T-helper 17 cell (primary cell): ENCODE measurements around the gene PLEKHH3. TPM values are rescaled to one million over a fixed set of nuclear protein-coding genes. Genes with fewer than 3 reads are reported as not detected.
"Not testable (repeated sequence)": the region's sequence is repeated elsewhere in the genome, so short reads cannot be mapped to it uniquely, and the experiment has no call there.

Experiments
- ATAC-seq: fragments of 150-1000 bp; cut with Tn5 transposase; 2 replicates; pipeline ENCODE4 v1.10.0; 2021; ENCODE audit warnings: mild to moderate bottlenecking, moderate library complexity
- DNase-seq, 3 donors: peaks; one replicate each; pipeline versions ENCODE4 v3.0.0 to v3.0.0-alpha.2; 2020 to 2021
- H3K9me3 ChIP-seq: one replicate; pipeline ENCODE4 v1.7.0; 2013; ENCODE audit warnings: low read length, mild to moderate bottlenecking; ENCODE audit not compliant: control insufficient read depth, poor library complexity, severe bottlenecking
- H3K27ac Mint-ChIP-seq: one replicate; pipeline ENCODE4 v1.8.0; 2022; ENCODE audit warnings: mild to moderate bottlenecking, moderate library complexity, mixed read lengths
- H3K27me3 Mint-ChIP-seq: one replicate; pipeline ENCODE4 v1.8.0; 2022; ENCODE audit warnings: mixed read lengths
- H3K36me3 Mint-ChIP-seq: one replicate; pipeline ENCODE4 v1.8.0; 2022; ENCODE audit warnings: low read depth, mixed read lengths
- H3K4me1 Mint-ChIP-seq: one replicate; pipeline ENCODE4 v1.8.0; 2022; ENCODE audit warnings: mild to moderate bottlenecking, mixed read lengths
- H3K4me3 Mint-ChIP-seq: one replicate; pipeline ENCODE4 v1.8.0; 2022; ENCODE audit warnings: mild to moderate bottlenecking, moderate library complexity, mixed read lengths
- total RNA-seq, 4 donors: library from RNA in 2 of 4; stranded (reverse) in 2 of 4; gene quantifications; one replicate each; pipeline ENCODE4 v1.2.3 and lab custom pipeline; 2022 to 2026

Gene PLEKHH3
- total RNA-seq, 2 donors from 2014 or later = 0.78 to 0.85 TPM

DNA sequence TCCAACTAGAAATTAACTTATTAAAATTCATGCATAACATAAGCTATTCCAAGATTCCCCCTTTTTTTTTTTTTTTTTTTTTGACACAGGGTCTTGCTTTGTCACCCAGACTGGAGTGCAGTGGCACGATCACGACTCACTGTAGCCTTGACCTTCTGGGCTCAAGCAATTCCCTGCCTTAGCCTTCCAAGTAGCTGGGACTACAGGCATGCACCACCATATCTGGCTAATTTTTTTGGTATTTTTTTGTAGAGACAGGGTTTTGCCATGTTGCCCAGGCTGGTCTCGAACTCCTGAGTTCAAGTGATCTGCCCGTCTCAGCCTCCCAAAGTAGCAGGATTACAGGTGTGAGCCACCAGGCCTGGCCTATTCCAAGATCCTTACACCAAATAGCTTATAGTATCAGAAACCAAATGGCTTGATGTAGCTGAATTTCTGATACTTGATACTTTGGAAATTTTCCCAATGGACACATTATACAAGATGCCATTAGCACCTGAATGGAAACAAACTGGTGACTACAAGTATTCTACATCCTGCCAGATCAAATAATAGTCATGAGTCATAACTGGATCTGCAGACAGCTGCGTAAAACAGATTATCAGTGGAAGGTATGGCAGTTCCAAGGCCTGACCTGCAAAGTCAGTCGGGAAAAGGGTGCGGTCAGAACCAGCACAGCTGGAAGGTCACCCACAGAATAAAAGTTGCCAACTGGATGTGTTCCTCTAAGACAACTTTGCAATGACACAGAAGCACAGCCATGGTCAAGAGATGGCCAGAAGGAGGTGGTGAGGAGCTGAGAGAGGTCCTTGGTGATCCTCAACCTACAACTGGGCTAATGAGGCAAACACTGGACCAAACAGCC, 52.8 kb downstream of the PLEKHH3 start:
- H3K9me3 ChIP-seq = no peaks in the 10 kb centered on the region
- H3K27ac Mint-ChIP-seq = no peak overlapping the region
- no peak for DNase-seq
- H3K27me3 Mint-ChIP-seq = no peaks in the 10 kb centered on the region
- H3K4me1 Mint-ChIP-seq = peaks cover 2% of the 10 kb centered on the region
- H3K4me3 Mint-ChIP-seq = no peak overlapping the region
- no peak for ATAC-seq
- H3K36me3 Mint-ChIP-seq = peaks cover 2% of the 10 kb centered on the region

DNA sequence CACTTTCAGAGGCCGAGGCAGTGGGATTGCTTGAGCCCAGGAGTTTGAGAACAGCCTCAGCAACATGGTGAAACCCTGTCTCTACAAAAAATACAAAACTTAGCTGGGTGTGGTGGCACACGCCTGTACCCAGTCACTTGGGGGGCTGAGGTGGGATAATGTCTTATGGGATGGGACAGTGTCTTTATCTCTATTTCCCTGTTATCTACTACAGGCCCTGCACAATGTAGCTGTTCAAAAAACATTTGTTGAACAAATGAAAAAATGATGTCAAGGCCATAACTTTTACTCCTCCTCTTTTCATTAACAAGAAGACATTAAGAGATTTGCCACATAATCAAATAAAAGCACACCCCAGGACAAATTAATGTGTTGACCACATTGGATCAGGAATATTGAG, 53.5 kb downstream of the PLEKHH3 start:
- no peaks in the 10 kb centered on the region for H3K27me3 Mint-ChIP-seq
- no peak for ATAC-seq

DNA sequence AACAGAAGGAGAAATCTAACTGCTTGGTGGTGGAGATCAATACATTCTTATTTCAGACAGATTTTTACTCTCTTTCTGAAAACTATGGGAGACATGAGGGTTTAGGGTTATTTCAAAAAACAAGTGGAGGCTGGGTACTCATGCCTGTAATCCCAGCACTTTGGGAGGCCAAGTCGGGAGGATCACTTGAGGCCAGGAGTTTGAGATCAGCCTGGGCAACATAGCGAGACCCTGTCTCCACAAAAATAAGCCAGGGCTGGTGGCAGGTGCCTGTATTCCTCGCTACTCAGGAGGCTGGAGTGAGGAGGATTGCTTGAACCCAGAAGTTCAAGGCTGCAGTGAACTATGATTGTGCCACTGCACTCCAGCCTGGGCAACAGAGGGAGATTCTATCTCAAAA, 54.8 kb downstream of the PLEKHH3 start:
- not testable (repeated sequence) for ATAC-seq

More for the DNA sequence above, 53.5 kb downstream of the PLEKHH3 start:
- Mint-ChIP-seq H3K4me1 (peaks cover 8% of the 10 kb centered on the region), H3K4me3 (no peak overlapping the region), H3K27ac (no peak overlapping the region), H3K36me3 (peaks cover 2% of the 10 kb centered on the region)
- H3K9me3 ChIP-seq = no peaks in the 10 kb centered on the region
- no peak for DNase-seq

DNA sequence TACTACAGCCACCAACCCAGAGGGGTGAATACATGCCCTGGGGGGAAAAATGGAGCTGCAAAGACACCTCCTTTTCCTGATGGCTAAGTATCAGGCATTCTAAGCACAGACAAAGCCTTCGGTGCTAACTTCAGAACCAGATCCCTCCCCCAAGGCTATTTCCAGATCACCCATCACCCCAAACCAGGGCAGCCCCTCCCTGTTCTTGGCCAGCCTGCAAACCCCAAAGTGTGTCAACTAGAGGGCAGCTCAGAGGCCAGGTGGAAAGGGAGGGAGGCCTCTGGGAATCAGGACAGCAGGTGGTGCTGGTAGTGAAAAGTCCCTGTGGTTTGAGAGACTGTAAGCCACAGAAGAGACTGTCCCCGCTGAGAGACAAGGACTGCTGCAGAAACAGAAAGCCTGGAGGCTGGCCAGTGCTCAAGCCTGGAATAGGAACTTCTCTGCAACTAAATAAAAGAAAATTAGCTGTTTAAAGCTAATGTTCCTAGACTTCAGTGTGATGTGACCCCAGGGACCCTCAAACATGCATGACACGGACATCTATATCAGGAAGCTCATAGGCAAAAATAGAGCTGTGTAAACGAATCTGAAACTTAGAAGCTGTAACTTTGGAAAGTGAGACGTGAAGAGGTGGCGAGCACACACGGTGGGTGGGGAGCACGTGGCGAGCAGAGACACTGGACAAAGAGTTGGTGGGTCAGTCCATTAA, 58.2 kb downstream of the PLEKHH3 start:
- Mint-ChIP-seq H3K36me3 (no peaks in the 10 kb centered on the region), H3K4me3 (peak overlapping the region; percentile 31), H3K4me1 (peaks cover 8% of the 10 kb centered on the region), H3K27me3 (no peaks in the 10 kb centered on the region), H3K27ac (no peak overlapping the region)
- ATAC-seq (peak; percentile 55), DNase-seq (no peak)
- no peaks in the 10 kb centered on the region for H3K9me3 ChIP-seq

More for the DNA sequence above, 54.8 kb downstream of the PLEKHH3 start:
- H3K4me1 Mint-ChIP-seq, H3K9me3 ChIP-seq, H3K27ac Mint-ChIP-seq, H3K36me3 Mint-ChIP-seq, DNase-seq, H3K27me3 Mint-ChIP-seq, H3K4me3 Mint-ChIP-seq: not testable (repeated sequence)

DNA sequence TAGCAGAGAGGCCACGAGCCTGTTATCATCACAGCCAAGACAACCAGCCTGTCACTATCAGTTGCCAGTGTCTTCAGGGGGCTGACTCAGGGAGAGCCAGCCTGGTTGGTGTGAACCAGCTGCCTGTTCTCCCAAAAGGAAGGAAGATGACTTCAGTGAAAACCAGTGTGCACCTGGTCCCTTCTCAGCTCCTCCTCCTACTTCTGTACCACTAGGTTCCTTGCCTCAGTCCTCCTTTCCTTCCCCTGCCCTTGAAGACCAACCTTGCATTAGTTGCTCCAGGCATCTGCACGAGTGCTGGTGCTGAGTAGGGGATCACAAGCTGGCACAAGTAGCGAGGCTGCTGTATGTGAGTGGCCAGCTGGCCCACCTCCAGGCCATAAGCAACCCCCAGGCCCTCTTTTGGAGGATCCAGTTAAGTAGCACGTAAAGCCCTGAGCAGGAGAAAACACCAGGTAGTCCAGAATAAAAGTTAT, 58.8 kb downstream of the PLEKHH3 start:
- H3K9me3 ChIP-seq = no peaks in the 10 kb centered on the region
- DNase-seq (no peak), ATAC-seq (no peak)
- no peak overlapping the region for H3K4me3 Mint-ChIP-seq
- no peaks in the 10 kb centered on the region for H3K27me3 Mint-ChIP-seq
- H3K27ac Mint-ChIP-seq = no peak overlapping the region
- H3K36me3 Mint-ChIP-seq = no peaks in the 10 kb centered on the region
- H3K4me1 Mint-ChIP-seq = peaks cover 8% of the 10 kb centered on the region

Other genes starting within 250 kb of the PLEKHH3 start
- gene ATP6V0A1, start 218.1 kb downstream of the PLEKHH3 start, total RNA-seq = 10 to 100 TPM; 15.4 to 18.5 TPM
- 10 to 100 TPM; 12.5 to 13.2 TPM for gene NAGLU, start 140.8 kb downstream of the PLEKHH3 start, total RNA-seq
- 1 to 10 TPM in 1 of 2 donors, under 1 TPM in 1; 0.90 to 1.2 TPM for gene HSD17B1, start 124.1 kb downstream of the PLEKHH3 start, total RNA-seq
- 10 to 100 TPM; 39.1 to 49.4 TPM for gene COASY, start 114.8 kb downstream of the PLEKHH3 start, total RNA-seq
- gene MLX, start 109.9 kb downstream of the PLEKHH3 start, total RNA-seq = 10 to 100 TPM; 33.1 to 36.1 TPM
- gene PSMC3IP, start 99.3 kb downstream of the PLEKHH3 start, total RNA-seq = 1 to 10 TPM; 2.4 to 2.6 TPM
- gene RETREG3, start 67.6 kb downstream of the PLEKHH3 start, total RNA-seq = 10 to 100 TPM; 43.5 to 57.9 TPM
- 1 to 10 TPM; 6.1 to 9.8 TPM for gene TUBG1, start 67.3 kb downstream of the PLEKHH3 start, total RNA-seq
- 10 to 100 TPM in 1 of 2 donors, 1 to 10 TPM in 1; 8.9 to 11.3 TPM for gene TUBG2, start 17.7 kb downstream of the PLEKHH3 start, total RNA-seq
- 1 to 10 TPM; 1.4 to 1.6 TPM for gene CCR10, start 4.8 kb upstream of the PLEKHH3 start, total RNA-seq
- 1 to 10 TPM; 3.9 to 6.9 TPM for gene CNTNAP1, start 5.5 kb upstream of the PLEKHH3 start, total RNA-seq
- gene EZH1, start 68.0 kb upstream of the PLEKHH3 start, total RNA-seq = 10 to 100 TPM; 72.6 to 77.0 TPM
- not detected for gene RAMP2, start 84.2 kb upstream of the PLEKHH3 start, total RNA-seq
- 10 to 100 TPM; 20.5 to 27.4 TPM for gene VPS25, start 96.5 kb upstream of the PLEKHH3 start, total RNA-seq
- gene WNK4, start 103.6 kb upstream of the PLEKHH3 start, total RNA-seq = under 1 TPM in 1 of 2 donors, not detected in 1; 0.31 TPM
- gene COA3, start 121.7 kb upstream of the PLEKHH3 start, total RNA-seq = 10 to 100 TPM; 10.1 to 15.2 TPM
- gene CNTD1, start 121.9 kb upstream of the PLEKHH3 start, total RNA-seq = not detected
- 100 to 1,000 TPM; 125 to 158 TPM for gene BECN1, start 147.3 kb upstream of the PLEKHH3 start, total RNA-seq
- 10 to 100 TPM; 71.5 to 78.8 TPM for gene PSME3, start 156.4 kb upstream of the PLEKHH3 start, total RNA-seq
- 1 to 10 TPM; 1.9 to 2.6 TPM for gene AOC2, start 167.6 kb upstream of the PLEKHH3 start, total RNA-seq
- gene AOC3, start 174.2 kb upstream of the PLEKHH3 start, total RNA-seq = 1 to 10 TPM; 1.0 to 1.1 TPM
- gene G6PC1, start 223.8 kb upstream of the PLEKHH3 start, total RNA-seq = not detected